GM23248 (cell line): ENCODE data around the gene ATP13A1. TPM values are rescaled to one million over a fixed set of nuclear protein-coding genes. Genes with fewer than 3 reads are reported as not detected.
"Not testable (repeated sequence)": the region's sequence is repeated elsewhere in the genome, so short reads cannot be mapped to it uniquely, and the experiment has no call there.

Experiments used
- DNase-seq: peaks from one replicate; pipeline ENCODE4 v3.0.0-alpha.2; 2015
- H2AFZ ChIP-seq: fragments of 200-600 bp; sonication (generic); 2 replicates; pipeline ENCODE4 v1.6.1; 2016; ENCODE audit warnings: antibody characterized with exemption
- H3F3A ChIP-seq: fragments of 200-600 bp; sonication (generic); 2 replicates; pipeline ENCODE4 v1.6.1; 2016; ENCODE audit warnings: mild to moderate bottlenecking, antibody characterized with exemption, mixed run types; ENCODE audit not compliant: insufficient read depth
- H3K27ac ChIP-seq: fragments of 200-600 bp; sonication (generic); 2 replicates; pipeline ENCODE4 v1.5.1; 2016; ENCODE audit warnings: mild to moderate bottlenecking
- H3K27me3 ChIP-seq: fragments of 200-600 bp; sonication (generic); replicated peaks from 2 replicates; pipeline ENCODE4 v1.6.1; 2016; ENCODE audit warnings: mild to moderate bottlenecking; ENCODE audit not compliant: insufficient read depth
- H3K36me3 ChIP-seq: fragments of 200-600 bp; sonication (generic); 2 replicates; pipeline ENCODE4 v1.6.1; 2016; ENCODE audit warnings: low read depth, mild to moderate bottlenecking
- H3K4me1 ChIP-seq: fragments of 200-600 bp; sonication (generic); 2 replicates; pipeline ENCODE4 v1.6.1; 2016; ENCODE audit warnings: mild to moderate bottlenecking; ENCODE audit not compliant: insufficient read depth
- H3K4me2 ChIP-seq: fragments of 200-600 bp; sonication (generic); one replicate; pipeline ENCODE4 v1.6.1; 2016; ENCODE audit warnings: mild to moderate bottlenecking; ENCODE audit not compliant: unreplicated experiment
- H3K4me3 ChIP-seq: fragments of 200-600 bp; sonication (generic); 2 replicates; pipeline ENCODE4 v1.5.1; 2016; ENCODE audit warnings: mild to moderate bottlenecking
- H3K79me2 ChIP-seq: fragments of 200-600 bp; sonication (generic); 2 replicates; pipeline ENCODE4 v1.6.1; 2016; ENCODE audit warnings: mild to moderate bottlenecking; ENCODE audit not compliant: insufficient read depth
- H3K9ac ChIP-seq: fragments of 200-600 bp; sonication (generic); 2 replicates; pipeline ENCODE4 v1.6.1; 2016; ENCODE audit warnings: mild to moderate bottlenecking
- H3K9me2 ChIP-seq: fragments of 200-600 bp; sonication (generic); 2 replicates; pipeline ENCODE4 v1.6.1; 2016; ENCODE audit warnings: mixed run types, mild to moderate bottlenecking, moderate library complexity; ENCODE audit not compliant: insufficient read depth
- H3K9me3 ChIP-seq: fragments of 200-600 bp; sonication (generic); one replicate; pipeline ENCODE4 v1.6.1; 2017; ENCODE audit warnings: low read depth
- H4K20me1 ChIP-seq: fragments of 200-600 bp; sonication (generic); 2 replicates; pipeline ENCODE4 v1.6.0; 2016; ENCODE audit not compliant: insufficient read depth
- EZH2 ChIP-seq: fragments of 200-600 bp; sonication (generic); IDR thresholded peaks from 2 replicates; pipeline ENCODE4 v1.6.1; 2018; ENCODE audit warnings: antibody characterized with exemption, mild to moderate bottlenecking; ENCODE audit not compliant: insufficient read depth, poor library complexity, severe bottlenecking
- EZH2phosphoT487 ChIP-seq: fragments of 200-600 bp; sonication (generic); IDR thresholded peaks from 2 replicates; pipeline ENCODE4 v1.6.1; 2018; ENCODE audit warnings: antibody characterized with exemption, moderate library complexity, mild to moderate bottlenecking, low read depth; ENCODE audit not compliant: insufficient read depth
- WGBS, 2 experiments: methylation state at CpG; one replicate each; pipeline ENCODE4 v1.1.6; 2015 to 2017; ENCODE audit warnings: low lambda C conversion rate in 2 of 2, low coverage in 1 of 2; ENCODE audit errors: missing lambda C conversion rate in 2 of 2; 5-methylcytosine and 5-hydroxymethylcytosine counted together
- in situ Hi-C: fragments of 300-500 bp; cut with MboI; formaldehyde crosslinking; loops from 2 replicates; pipeline ENCODE4 v1.15.0; 2020
- polyA plus RNA-seq: library from polyadenylated mRNA; unstranded; fragments of >200 nt; fragmentation: Nextera tagmentation; extraction: Ambion mirVana; gene quantifications from 2 replicates; pipeline ENCODE4 v1.2.1, GENCODE V29; 2016
- total RNA-seq: library from RNA; depleted of rRNA; stranded (reverse); fragments of >200 nt; shearing (Covaris generic); gene quantifications from 2 replicates; pipeline ENCODE4 v1.2.3, GENCODE V29; 2014

The ATP13A1 gene
- total and polyA plus RNA-seq, 2 experiments from 2014 or later = 42.3 to 101 TPM

DNA sequence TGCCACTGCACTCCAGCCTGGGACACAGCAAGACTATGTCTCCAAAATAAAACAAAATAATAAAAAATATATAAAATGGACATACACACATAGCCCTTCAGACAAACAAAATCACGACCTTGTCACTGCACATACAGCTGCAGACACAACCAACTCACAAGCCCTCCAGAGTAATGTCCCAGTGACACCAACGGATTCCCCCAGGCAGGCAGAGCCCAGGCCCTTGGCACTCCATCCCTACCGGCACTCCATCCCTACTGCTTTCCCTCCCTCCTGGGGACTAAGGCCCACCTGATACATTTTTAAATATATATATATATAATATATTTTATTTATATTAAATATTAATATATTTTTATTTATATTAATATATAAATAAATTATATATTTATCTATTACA, 23.6 kb upstream of the ATP13A1 start:
- Histone ChIP-seq H3K4me2 (no peak overlapping the region), H3K27me3 (no peaks in the 10 kb centered on the region), H3K36me3 (no peaks in the 10 kb centered on the region), H3K4me3 (no peak overlapping the region), H3K4me1 (no peaks in the 10 kb centered on the region), H3K27ac (no peak overlapping the region), H2AFZ (no peak overlapping the region), H3K9me2 (no peaks in the 10 kb centered on the region), H3K9me3 (no peaks in the 10 kb centered on the region), H4K20me1 (no peaks in the 10 kb centered on the region), H3F3A (no peaks in the 10 kb centered on the region), H3K9ac (no peak overlapping the region), H3K79me2 (no peaks in the 10 kb centered on the region)
- DNase-seq = no peak
- in situ Hi-C loops = no loop called here
- no peak for TF ChIP-seq EZH2phosphoT487
- TF ChIP-seq EZH2 = no peak
- 76 to 88% methylated on average over 3 of the region's 3 CpGs for WGBS, 2 experiments

DNA sequence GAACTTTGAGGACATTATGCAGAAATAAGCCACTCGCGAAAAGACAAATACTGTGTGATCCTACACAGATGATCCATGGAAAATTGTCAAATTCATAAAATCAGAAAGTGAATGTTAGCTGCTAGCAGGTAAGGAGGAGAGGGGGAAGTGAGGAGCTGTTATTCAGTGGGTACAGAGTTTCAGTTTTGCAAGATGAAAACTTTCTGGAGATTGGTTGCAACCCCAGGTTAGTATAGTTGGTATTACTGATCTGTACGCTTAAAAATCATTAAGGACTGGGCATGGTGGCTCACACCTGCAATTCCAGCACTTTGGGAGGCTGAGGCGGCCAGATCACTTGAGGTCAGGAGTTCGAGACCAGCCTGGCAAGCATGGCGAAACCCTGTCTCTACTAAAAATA, 23.1 kb upstream of the ATP13A1 start:
- Histone ChIP-seq H3K79me2 (no peaks in the 10 kb centered on the region), H2AFZ (no peak overlapping the region), H3K27me3 (no peaks in the 10 kb centered on the region), H3K9me3 (no peaks in the 10 kb centered on the region), H3F3A (no peaks in the 10 kb centered on the region), H3K36me3 (no peaks in the 10 kb centered on the region), H3K27ac (no peak overlapping the region), H3K9me2 (no peaks in the 10 kb centered on the region), H3K9ac (no peak overlapping the region), H3K4me1 (no peaks in the 10 kb centered on the region), H3K4me3 (no peak overlapping the region), H3K4me2 (no peak overlapping the region), H4K20me1 (no peaks in the 10 kb centered on the region)
- no peak for TF ChIP-seq EZH2
- no peak for DNase-seq
- in situ Hi-C loops = no loop called here
- WGBS, 2 experiments = 94 to 97% methylated on average over 6 of the region's 6 CpGs

DNA sequence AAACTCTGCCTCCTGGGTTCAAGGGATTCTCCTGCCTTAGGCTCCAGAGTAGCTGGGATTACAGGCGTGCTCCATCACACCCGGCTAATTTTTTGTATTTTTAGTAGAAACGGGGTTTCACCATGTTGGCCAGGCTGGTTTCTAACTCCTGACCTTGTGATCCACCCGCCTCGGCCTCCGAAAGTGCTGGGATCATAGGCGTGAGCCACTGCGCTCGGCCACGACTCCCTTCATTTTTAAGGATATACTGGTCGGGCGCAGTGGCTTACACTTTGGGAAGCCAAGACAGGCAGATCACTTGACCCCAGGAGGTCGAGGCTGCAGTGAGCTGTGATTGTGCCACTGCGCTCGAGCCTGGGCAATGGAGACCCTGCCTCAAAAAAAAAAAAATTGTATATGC, 22.6 kb upstream of the ATP13A1 start:
- 94 to 97% methylated on average over 12 to 15 of the region's 15 CpGs for WGBS, 2 experiments
- H4K20me1 ChIP-seq, H3K9ac ChIP-seq, H3K4me1 ChIP-seq, DNase-seq, H3K27me3 ChIP-seq, H3K4me3 ChIP-seq, H3K4me2 ChIP-seq, H2AFZ ChIP-seq, in situ Hi-C loops, H3K36me3 ChIP-seq, H3F3A ChIP-seq, H3K79me2 ChIP-seq, H3K27ac ChIP-seq, H3K9me2 ChIP-seq, H3K9me3 ChIP-seq: not testable (repeated sequence)

- in situ Hi-C loops = no loop called here
- no peak overlapping the region for H2AFZ ChIP-seq
- H3K4me2 ChIP-seq = no peak overlapping the region
- no peak for TF ChIP-seq EZH2
- no peak for TF ChIP-seq EZH2phosphoT487
- no peak for DNase-seq
- no peak overlapping the region for H3K4me3 ChIP-seq
- peaks cover 36% of the 10 kb centered on the region for H3K36me3 ChIP-seq
- WGBS, 2 experiments = 96% methylated on average over 20 of the region's 20 CpGs
- H3K27me3 ChIP-seq = no peaks in the 10 kb centered on the region
- no peaks in the 10 kb centered on the region for H3K9me2 ChIP-seq
- no peak overlapping the region for H3K27ac ChIP-seq
- no peak overlapping the region for H3K9ac ChIP-seq
- H3K4me1 ChIP-seq = no peaks in the 10 kb centered on the region
- no peaks in the 10 kb centered on the region for H3K9me3 ChIP-seq
- no peaks in the 10 kb centered on the region for H3F3A ChIP-seq
- H4K20me1 ChIP-seq = no peaks in the 10 kb centered on the region
- peaks cover 20% of the 10 kb centered on the region for H3K79me2 ChIP-seq
These were observed 15.9 kb upstream of the ATP13A1 start for GRCh38 chr19:19679176-19680073.

DNA sequence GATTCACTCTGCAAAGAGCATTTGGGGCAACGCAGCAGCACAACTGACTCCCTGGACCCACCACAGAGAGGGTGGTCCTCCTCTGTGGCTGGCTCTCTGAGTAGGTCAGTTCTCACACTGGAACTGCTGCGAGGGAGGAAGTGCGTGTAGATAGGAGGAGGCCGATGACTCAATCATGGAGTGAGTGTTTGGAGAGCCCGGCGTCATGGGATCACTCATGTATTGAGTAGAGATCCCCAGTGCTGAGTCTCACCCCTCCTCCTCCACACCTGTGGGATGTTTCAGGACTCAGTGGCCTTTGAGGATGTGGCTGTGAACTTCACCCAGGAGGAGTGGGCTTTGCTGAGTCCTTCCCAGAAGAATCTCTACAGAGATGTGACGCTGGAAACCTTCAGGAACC, 14.1 kb upstream of the ATP13A1 start:
- Histone ChIP-seq H3K4me1 (no peaks in the 10 kb centered on the region), H3K27ac (no peak overlapping the region), H3K4me3 (no peak overlapping the region), H4K20me1 (no peaks in the 10 kb centered on the region), H3K9me3 (no peaks in the 10 kb centered on the region), H3F3A (no peaks in the 10 kb centered on the region), H3K79me2 (peaks cover 33% of the 10 kb centered on the region), H3K36me3 (peaks cover 43% of the 10 kb centered on the region), H3K9ac (no peak overlapping the region), H3K4me2 (no peak overlapping the region), H3K9me2 (no peaks in the 10 kb centered on the region), H2AFZ (no peak overlapping the region), H3K27me3 (no peaks in the 10 kb centered on the region)
- TF ChIP-seq EZH2phosphoT487 (no peak), EZH2 (no peak)
- DNase-seq = no peak
- WGBS, 2 experiments = 95 to 100% methylated on average over 7 of the region's 7 CpGs
- in situ Hi-C loops = no loop called here
